HepG2 (cell line): ENCODE data around the gene ADAMTS4. TPM values are rescaled to one million over a fixed set of nuclear protein-coding genes. Genes with fewer than 3 reads are reported as not detected.

ENCODE experiments used
- JDP2 ChIP-seq: sonication (generic); formaldehyde crosslinking; IDR thresholded peaks from 2 replicates; pipeline ENCODE4 v1.8.1; 2022; ENCODE audit warnings: missing genetic modification reagents, borderline replicate concordance
- KDM4B ChIP-seq: sonication (generic); formaldehyde crosslinking; IDR thresholded peaks from 2 replicates; pipeline ENCODE4 v1.4.0; 2020; ENCODE audit warnings: missing genetic modification reagents
- REXO4 ChIP-seq: sonication (generic); formaldehyde crosslinking; IDR thresholded peaks from 2 replicates; pipeline ENCODE4 v1.8.0; 2022; ENCODE audit warnings: missing genetic modification reagents, mild to moderate bottlenecking, borderline replicate concordance
- SAP130 ChIP-seq: IDR thresholded peaks from 2 replicates; pipeline ENCODE4 v1.6.1; 2016; ENCODE audit warnings: low read depth
- SMAD1 ChIP-seq: sonication (generic); formaldehyde crosslinking; IDR thresholded peaks from 2 replicates; pipeline ENCODE4 v1.4.0; 2020; ENCODE audit warnings: missing genetic modification reagents, low read depth, mild to moderate bottlenecking, borderline replicate concordance
- SNAPC2 ChIP-seq: sonication (generic); formaldehyde crosslinking; IDR thresholded peaks from 2 replicates; pipeline ENCODE4 v1.8.1; 2022; ENCODE audit warnings: mild to moderate bottlenecking, missing genetic modification reagents
- SRY ChIP-seq: sonication (generic); formaldehyde crosslinking; IDR thresholded peaks from 2 replicates; pipeline ENCODE4 v1.8.0; 2022; ENCODE audit warnings: mild to moderate bottlenecking, missing genetic modification reagents
- YY1 ChIP-seq: IDR thresholded peaks from 2 replicates; pipeline ENCODE4 v1.6.1; 2011; ENCODE audit warnings: low read length, low read depth, moderate library complexity, mild to moderate bottlenecking; ENCODE audit not compliant: insufficient read depth, insufficient replicate concordance
- ZNF430 ChIP-seq: sonication (generic); formaldehyde crosslinking; IDR thresholded peaks from 2 replicates; pipeline ENCODE4 v1.9.0; 2021; ENCODE audit warnings: mild to moderate bottlenecking, missing genetic modification reagents
- ZNF788 ChIP-seq: sonication (generic); formaldehyde crosslinking; IDR thresholded peaks from 2 replicates; pipeline ENCODE4 v1.5.0; 2020; ENCODE audit warnings: mild to moderate bottlenecking, missing genetic modification reagents, borderline replicate concordance
- polyA plus RNA-seq, 8 experiments: library from polyadenylated mRNA; depleted of rRNA in 3 of 8; stranded (reverse) in 7 of 8; unstranded in 1 of 8; fragments of >200 nt; fragmentation: Illumina TruSeq in 4 of 8; extraction: Trizol in 4 of 8; gene quantifications; 2 replicates each; pipeline versions ENCODE4 v1.2.1 to v1.2.3, GENCODE V29; 2011 to 2016; ENCODE audit warnings: low read depth in 4 of 8, missing spikeins in 1 of 8, mixed read lengths in 1 of 8; ENCODE audit not compliant: insufficient read depth in 1 of 8
- total RNA-seq, 5 experiments: library from RNA; depleted of rRNA; stranded (reverse); fragments of >200 nt; fragmentation: Illumina TruSeq; extraction: Trizol; gene quantifications; 2 replicates each; pipeline ENCODE4 v1.2.3, GENCODE V29; 2016; ENCODE audit warnings: low read depth in 1 of 5
- TF ChIP-seq, protein P1 (sequence below): IDR thresholded peaks from 2 replicates; pipeline ENCODE4 v1.6.1; 2016; ENCODE audit warnings: mild to moderate bottlenecking
- TF ChIP-seq, protein P2 (sequence below): sonication (generic); formaldehyde crosslinking; IDR thresholded peaks from 2 replicates; pipeline ENCODE4 v1.4.0; 2020; ENCODE audit warnings: mild to moderate bottlenecking, missing genetic modification reagents, borderline replicate concordance
- TF ChIP-seq, protein P3 (sequence below): sonication (generic); formaldehyde crosslinking; IDR thresholded peaks from 2 replicates; pipeline ENCODE4 v1.9.0; 2022; ENCODE audit warnings: missing genetic modification reagents, mild to moderate bottlenecking, borderline replicate concordance
- TF ChIP-seq, protein P4 (sequence below): sonication (generic); formaldehyde crosslinking; conservative IDR thresholded peaks from 2 replicates; pipeline ENCODE4 v1.8.0; 2022; ENCODE audit warnings: missing genetic modification reagents
- TF ChIP-seq, protein P5 (sequence below): sonication (generic); formaldehyde crosslinking; IDR thresholded peaks from 2 replicates; pipeline ENCODE4 v1.8.1; 2023; ENCODE audit warnings: mild to moderate bottlenecking, inconsistent platforms, moderate library complexity, missing genetic modification reagents, borderline replicate concordance
- TF ChIP-seq, protein P6 (sequence below): sonication (generic); formaldehyde crosslinking; IDR thresholded peaks from 2 replicates; pipeline ENCODE4 v1.8.1; 2023; ENCODE audit warnings: mild to moderate bottlenecking, missing genetic modification reagents

ADAMTS4 gene
- total and polyA plus RNA-seq, 2 of the 13 experiments (the other 11 are each of a cell fraction or from before 2014, with no cell fraction given) = 0.51 to 1.7 TPM

DNA sequence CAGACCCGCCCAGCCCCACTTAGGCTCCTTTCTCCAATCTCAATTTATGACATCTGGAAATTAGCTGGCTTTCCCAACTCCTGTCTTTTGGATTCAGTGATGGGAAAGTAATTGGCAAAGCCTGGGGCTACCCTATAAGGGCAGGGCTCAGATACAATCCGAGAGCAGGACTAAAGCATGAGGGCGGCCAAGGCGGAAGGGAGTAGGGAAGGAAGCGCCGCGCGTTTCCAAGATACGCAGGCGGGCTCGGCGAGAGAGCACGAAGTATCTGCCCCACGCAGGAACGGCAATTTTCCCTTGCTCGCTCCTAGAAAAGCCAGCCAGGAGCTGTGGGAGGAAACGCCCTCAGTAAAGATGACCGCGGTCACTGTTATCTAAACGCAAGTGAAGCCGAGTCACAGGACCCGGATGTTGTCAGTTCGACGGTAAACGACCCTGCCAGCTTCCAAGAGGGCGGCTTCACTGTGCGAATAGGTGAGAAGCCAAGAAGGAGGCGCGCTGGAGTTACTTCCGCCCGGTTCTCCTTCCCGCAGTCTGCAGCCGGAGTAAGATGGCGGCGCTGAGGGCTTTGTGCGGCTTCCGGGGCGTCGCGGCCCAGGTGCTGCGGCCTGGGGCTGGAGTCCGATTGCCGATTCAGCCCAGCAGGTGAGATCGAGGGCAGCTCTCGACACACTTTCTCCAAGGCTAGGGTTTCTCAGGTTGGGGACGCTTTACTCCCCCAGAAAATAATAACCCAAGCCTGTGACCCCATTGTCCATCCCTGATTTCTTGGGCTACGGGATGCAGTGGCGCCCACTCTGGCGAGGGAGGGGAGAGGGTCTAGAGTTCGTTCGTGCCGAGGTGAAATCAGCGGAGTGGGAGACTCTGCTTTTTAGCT, 3.2 kb upstream of the ADAMTS4 start, which contains the start of gene NDUFS2 (continued):
- TF ChIP-seq, protein P1, sequence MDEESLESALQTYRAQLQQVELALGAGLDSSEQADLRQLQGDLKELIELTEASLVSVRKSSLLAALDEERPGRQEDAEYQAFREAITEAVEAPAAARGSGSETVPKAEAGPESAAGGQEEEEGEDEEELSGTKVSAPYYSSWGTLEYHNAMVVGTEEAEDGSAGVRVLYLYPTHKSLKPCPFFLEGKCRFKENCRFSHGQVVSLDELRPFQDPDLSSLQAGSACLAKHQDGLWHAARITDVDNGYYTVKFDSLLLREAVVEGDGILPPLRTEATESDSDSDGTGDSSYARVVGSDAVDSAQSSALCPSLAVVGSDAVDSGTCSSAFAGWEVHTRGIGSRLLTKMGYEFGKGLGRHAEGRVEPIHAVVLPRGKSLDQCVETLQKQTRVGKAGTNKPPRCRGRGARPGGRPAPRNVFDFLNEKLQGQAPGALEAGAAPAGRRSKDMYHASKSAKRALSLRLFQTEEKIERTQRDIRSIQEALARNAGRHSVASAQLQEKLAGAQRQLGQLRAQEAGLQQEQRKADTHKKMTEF (CRISPR knock-in tag) = peak; percentile 89
- TF ChIP-seq REXO4 (CRISPR knock-in tag) (no peak), YY1 (peak; percentile 100), ZNF788 (CRISPR knock-in tag) (peak; percentile 83; the same call in 1 of the 2 replicates), KDM4B (CRISPR knock-in tag) (no peak), JDP2 (CRISPR knock-in tag) (no peak), SMAD1 (CRISPR knock-in tag) (0 out of 2 replicates have a peak, but pooled peaks have one; percentile 31), SAP130 (peak; percentile 90), ZNF430 (CRISPR knock-in tag) (no peak), SNAPC2 (CRISPR knock-in tag) (peak; percentile 69; the same call in 1 of the 2 replicates), SRY (CRISPR knock-in tag) (0 out of 2 replicates have a peak, but pooled peaks have one; percentile 80)
- TF ChIP-seq, protein P2, sequence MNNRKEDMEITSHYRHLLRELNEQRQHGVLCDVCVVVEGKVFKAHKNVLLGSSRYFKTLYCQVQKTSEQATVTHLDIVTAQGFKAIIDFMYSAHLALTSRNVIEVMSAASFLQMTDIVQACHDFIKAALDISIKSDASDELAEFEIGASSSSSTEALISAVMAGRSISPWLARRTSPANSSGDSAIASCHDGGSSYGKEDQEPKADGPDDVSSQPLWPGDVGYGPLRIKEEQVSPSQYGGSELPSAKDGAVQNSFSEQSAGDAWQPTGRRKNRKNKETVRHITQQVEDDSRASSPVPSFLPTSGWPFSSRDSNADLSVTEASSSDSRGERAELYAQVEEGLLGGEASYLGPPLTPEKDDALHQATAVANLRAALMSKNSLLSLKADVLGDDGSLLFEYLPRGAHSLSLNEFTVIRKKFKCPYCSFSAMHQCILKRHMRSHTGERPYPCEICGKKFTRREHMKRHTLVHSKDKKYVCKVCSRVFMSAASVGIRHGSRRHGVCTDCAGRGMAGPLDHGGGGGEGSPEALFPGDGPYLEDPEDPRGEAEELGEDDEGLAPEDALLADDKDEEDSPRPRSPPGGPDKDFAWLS = no peak
- TF ChIP-seq, protein P3, sequence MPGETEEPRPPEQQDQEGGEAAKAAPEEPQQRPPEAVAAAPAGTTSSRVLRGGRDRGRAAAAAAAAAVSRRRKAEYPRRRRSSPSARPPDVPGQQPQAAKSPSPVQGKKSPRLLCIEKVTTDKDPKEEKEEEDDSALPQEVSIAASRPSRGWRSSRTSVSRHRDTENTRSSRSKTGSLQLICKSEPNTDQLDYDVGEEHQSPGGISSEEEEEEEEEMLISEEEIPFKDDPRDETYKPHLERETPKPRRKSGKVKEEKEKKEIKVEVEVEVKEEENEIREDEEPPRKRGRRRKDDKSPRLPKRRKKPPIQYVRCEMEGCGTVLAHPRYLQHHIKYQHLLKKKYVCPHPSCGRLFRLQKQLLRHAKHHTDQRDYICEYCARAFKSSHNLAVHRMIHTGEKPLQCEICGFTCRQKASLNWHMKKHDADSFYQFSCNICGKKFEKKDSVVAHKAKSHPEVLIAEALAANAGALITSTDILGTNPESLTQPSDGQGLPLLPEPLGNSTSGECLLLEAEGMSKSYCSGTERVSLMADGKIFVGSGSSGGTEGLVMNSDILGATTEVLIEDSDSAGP = peak; percentile 66; the same call in 1 of the 2 replicates
- TF ChIP-seq, protein P4, sequence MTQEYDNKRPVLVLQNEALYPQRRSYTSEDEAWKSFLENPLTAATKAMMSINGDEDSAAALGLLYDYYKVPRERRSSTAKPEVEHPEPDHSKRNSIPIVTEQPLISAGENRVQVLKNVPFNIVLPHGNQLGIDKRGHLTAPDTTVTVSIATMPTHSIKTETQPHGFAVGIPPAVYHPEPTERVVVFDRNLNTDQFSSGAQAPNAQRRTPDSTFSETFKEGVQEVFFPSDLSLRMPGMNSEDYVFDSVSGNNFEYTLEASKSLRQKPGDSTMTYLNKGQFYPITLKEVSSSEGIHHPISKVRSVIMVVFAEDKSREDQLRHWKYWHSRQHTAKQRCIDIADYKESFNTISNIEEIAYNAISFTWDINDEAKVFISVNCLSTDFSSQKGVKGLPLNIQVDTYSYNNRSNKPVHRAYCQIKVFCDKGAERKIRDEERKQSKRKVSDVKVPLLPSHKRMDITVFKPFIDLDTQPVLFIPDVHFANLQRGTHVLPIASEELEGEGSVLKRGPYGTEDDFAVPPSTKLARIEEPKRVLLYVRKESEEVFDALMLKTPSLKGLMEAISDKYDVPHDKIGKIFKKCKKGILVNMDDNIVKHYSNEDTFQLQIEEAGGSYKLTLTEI (CRISPR knock-in tag) = no peak
- TF ChIP-seq, protein P5, sequence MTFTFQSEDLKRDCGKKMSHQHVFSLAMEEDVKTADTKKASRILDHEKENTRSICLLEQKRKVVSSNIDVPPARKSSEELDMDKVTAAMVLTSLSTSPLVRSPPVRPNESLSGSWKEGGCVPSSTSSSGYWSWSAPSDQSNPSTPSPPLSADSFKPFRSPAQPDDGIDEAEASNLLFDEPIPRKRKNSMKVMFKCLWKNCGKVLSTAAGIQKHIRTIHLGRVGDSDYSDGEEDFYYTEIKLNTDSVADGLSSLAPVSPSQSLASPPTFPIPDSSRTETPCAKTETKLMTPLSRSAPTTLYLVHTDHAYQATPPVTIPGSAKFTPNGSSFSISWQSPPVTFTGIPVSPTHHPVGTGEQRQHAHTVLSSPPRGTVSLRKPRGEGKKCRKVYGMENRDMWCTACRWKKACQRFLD (CRISPR knock-in tag) = no peak
- TF ChIP-seq, protein P6, sequence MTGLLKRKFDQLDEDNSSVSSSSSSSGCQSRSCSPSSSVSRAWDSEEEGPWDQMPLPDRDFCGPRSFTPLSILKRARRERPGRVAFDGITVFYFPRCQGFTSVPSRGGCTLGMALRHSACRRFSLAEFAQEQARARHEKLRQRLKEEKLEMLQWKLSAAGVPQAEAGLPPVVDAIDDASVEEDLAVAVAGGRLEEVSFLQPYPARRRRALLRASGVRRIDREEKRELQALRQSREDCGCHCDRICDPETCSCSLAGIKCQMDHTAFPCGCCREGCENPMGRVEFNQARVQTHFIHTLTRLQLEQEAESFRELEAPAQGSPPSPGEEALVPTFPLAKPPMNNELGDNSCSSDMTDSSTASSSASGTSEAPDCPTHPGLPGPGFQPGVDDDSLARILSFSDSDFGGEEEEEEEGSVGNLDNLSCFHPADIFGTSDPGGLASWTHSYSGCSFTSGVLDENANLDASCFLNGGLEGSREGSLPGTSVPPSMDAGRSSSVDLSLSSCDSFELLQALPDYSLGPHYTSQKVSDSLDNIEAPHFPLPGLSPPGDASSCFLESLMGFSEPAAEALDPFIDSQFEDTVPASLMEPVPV (CRISPR knock-in tag) = peak; percentile 89
